ENCODE results near the gene ZMIZ1. TPM values are rescaled to one million over a fixed set of nuclear protein-coding genes. Genes with fewer than 3 reads are reported as not detected.
A peak's percentile ranks its signal among the peaks of the same experiment; 100 is the strongest.

ZMIZ1 gene
- polyA plus RNA-seq, 2 of the 4 experiments (the other 2 are of a cell fraction), result 8.1 to 30.3 TPM

- TF ChIP-seq HMGXB4 (CRISPR knock-in tag; IDR thresholded peaks at IDR 0.05; ENCODE audit: borderline replicate concordance) (no peak), NPAS2 (CRISPR knock-in tag; IDR thresholded peaks at IDR 0.05; ENCODE audit: borderline replicate concordance) (no peak), POLR2AphosphoS2 (conservative IDR thresholded peaks at IDR 0.05; ENCODE audit: low read length) (no peak), CHD4 (IDR thresholded peaks at IDR 0.05; ENCODE audit: borderline replicate concordance) (no peak), BCL3 (IDR thresholded peaks at IDR 0.05) (peak; percentile 82), ELK1 (IDR thresholded peaks at IDR 0.05; ENCODE audit: low read depth, low read length) (no peak), HOXB13 (CRISPR knock-in tag; IDR thresholded peaks at IDR 0.05; ENCODE audit: low read depth) (no peak), CHD2 (IDR thresholded peaks at IDR 0.05; ENCODE audit: low read length, partially characterized antibody) (no peak), E2F6 (IDR thresholded peaks at IDR 0.05; ENCODE audit: borderline replicate concordance, low read depth) (no peak), EHMT2 (IDR thresholded peaks at IDR 0.05; ENCODE audit: low read depth) (no peak), PBX3 (IDR thresholded peaks at IDR 0.05) (no peak; the same call in 1 of the 2 replicates), EP300 (IDR thresholded peaks at IDR 0.05) (no peak), ATOH8 (CRISPR knock-in tag; IDR thresholded peaks at IDR 0.05; ENCODE audit: low read depth) (no peak), MAZ (IDR thresholded peaks at IDR 0.05; ENCODE audit: borderline replicate concordance, low read depth, low read length) (peak; percentile 61; the same call in 1 of the 2 replicates), ZC3H11A (IDR thresholded peaks at IDR 0.05) (no peak), JUNB (IDR thresholded peaks at IDR 0.05) (no peak; the same call in 1 of the 2 replicates), CBX2 (IDR thresholded peaks at IDR 0.05; ENCODE audit: borderline replicate concordance, low read depth) (no peak), BHLHE40 (IDR thresholded peaks at IDR 0.05; ENCODE audit: low read depth, low read length) (no peak), RFX5 (IDR thresholded peaks at IDR 0.05) (0 out of 2 replicates have a peak, but pooled peaks have one; percentile 49), KDM1A (IDR thresholded peaks at IDR 0.05; ENCODE audit: low read depth) (no peak), HES2 (IDR thresholded peaks at IDR 0.05) (no peak), ZNF302 (CRISPR knock-in tag; IDR thresholded peaks at IDR 0.05) (no peak), KDM5A (IDR thresholded peaks at IDR 0.05) (no peak), RARB (CRISPR knock-in tag; IDR thresholded peaks at IDR 0.05) (no peak), HDAC2 (IDR thresholded peaks at IDR 0.05) (no peak), SREBF2 (IDR thresholded peaks at IDR 0.05) (no peak), ZFP36 (IDR thresholded peaks at IDR 0.05; ENCODE audit: borderline replicate concordance, partially characterized antibody) (no peak), NFE2L2 (conservative IDR thresholded peaks at IDR 0.05; ENCODE audit: low read length) (no peak)
These were observed at the start of gene ZMIZ1 (continued) for GRCh38 chr10:79068562-79069324.
